ENCODE measurements around the gene AKIRIN1. TPM values are rescaled to one million over a fixed set of nuclear protein-coding genes. Genes with fewer than 3 reads are reported as not detected.

The AKIRIN1 gene
- total RNA-seq, 1 experiment from 2014 or later: 60.0 TPM

GRCh38 chr1:38958967-38959366 is 32.1 kb upstream of the AKIRIN1 start (continued):
- no peak for TF ChIP-seq ZBTB33 (IDR thresholded peaks at IDR 0.05; ENCODE audit: extremely low read depth, insufficient replicate concordance, low read length)

- POLR2A ChIA-PET: no interaction called here
- no peak overlapping the region for H3K27ac ChIP-seq (ENCODE audit: low read depth, low read length)
- H3K4me3 ChIP-seq (replicated peaks in 1 of 2; ENCODE audit: low read depth in 1 of 2, low read length in 2 of 2): no peak overlapping the region
- no peak for TF ChIP-seq ZFX (IDR thresholded peaks at IDR 0.05)
- no peak for TF ChIP-seq POLR2AphosphoS5 (IDR thresholded peaks at IDR 0.05; ENCODE audit: low read depth, low read length)
- TF ChIP-seq ATF3 (IDR thresholded peaks at IDR 0.05): 0 out of 2 replicates have a peak, but pooled peaks have one; percentile 28
- TF ChIP-seq SP1 (IDR thresholded peaks at IDR 0.05; ENCODE audit: low read depth): no peak
- TF ChIP-seq ZBTB33 (IDR thresholded peaks at IDR 0.05; ENCODE audit: extremely low read depth, insufficient replicate concordance, low read length): no peak
- no peak for TF ChIP-seq REST (IDR thresholded peaks at IDR 0.05; ENCODE audit: low read depth)
- no peak for TF ChIP-seq CBX3 (IDR thresholded peaks at IDR 0.05; ENCODE audit: low read depth)
- TF ChIP-seq EZH2phosphoT487 (IDR thresholded peaks at IDR 0.05; ENCODE audit: borderline replicate concordance): no peak
- TF ChIP-seq MAX (IDR thresholded peaks at IDR 0.05): peak; percentile 29; the same call in 1 of the 2 replicates
- no peak for TF ChIP-seq YY1 (IDR thresholded peaks at IDR 0.05; ENCODE audit: extremely low read depth, insufficient replicate concordance, low read depth, low read length)
- TF ChIP-seq RAD21 (IDR thresholded peaks at IDR 0.05; ENCODE audit: low read depth): no peak
- RAD21 ChIA-PET (ENCODE audit: low non-redundant PET in 1 of 2, low total read pairs in 2 of 2, uncharacterized antibody in 2 of 2, unreplicated experiment in 2 of 2): no interaction called here
- no peak overlapping the region for H3K9ac ChIP-seq (ENCODE audit: low read length)
- CTCF ChIA-PET: no interaction called here
- H4K20me1 ChIP-seq (ENCODE audit: insufficient read depth): no peaks in the 10 kb centered on the region
- DNase-seq (ENCODE audit: low read depth, low spot score) (no peak), ATAC-seq (no peak)
- H3K27me3 ChIP-seq (ENCODE audit: insufficient read depth, low read length): no peaks in the 10 kb centered on the region
- H3K36me3 ChIP-seq (ENCODE audit: control insufficient read depth in 1 of 2, insufficient read depth in 2 of 2, low read length in 2 of 2): no peaks in the 10 kb centered on the region
- H3K79me2 ChIP-seq (ENCODE audit: insufficient read depth, low read length): no peaks in the 10 kb centered on the region
- no TSS peak for BruUV-seq (replicated peaks)
- H3K9me3 ChIP-seq (ENCODE audit: control insufficient read depth in 1 of 2, insufficient read depth in 1 of 2, low read depth in 1 of 2, low read length in 2 of 2): no peaks in the 10 kb centered on the region
- H3K4me2 ChIP-seq (ENCODE audit: low read length): peak overlapping the region; percentile 40
- intact Hi-C loops (cut with micrococcal nuclease): loop anchor here (5.0 kb wide), 1 partner anchor 65 kb away; the partner anchor contains the start of gene NDUFS5
- peaks cover 33 to 59% of the 10 kb centered on the region in 2 experiments for H3K4me1 ChIP-seq (ENCODE audit: control insufficient read depth in 1 of 2, insufficient read depth in 2 of 2, low read length in 2 of 2)
- peak overlapping the region; percentile 95 for H2AFZ ChIP-seq (ENCODE audit: low read depth, low read length, poor library complexity, severe bottlenecking)
- no peaks in the 10 kb centered on the region for H3K9me2 ChIP-seq (ENCODE audit: insufficient read depth)
Observed at GRCh38 chr1:38962113-38962512, 29.0 kb upstream of the AKIRIN1 start.
